GM23338 (cell line): Measurements from ENCODE around the gene ERBB4. TPM values are rescaled to one million over a fixed set of nuclear protein-coding genes. Genes with fewer than 3 reads are reported as not detected.

Experiments
- ATAC-seq: fragments of 200-7000 bp; cut with Tn5 transposase; 3 replicates; pipeline ENCODE4 v1.9.1; 2020
- DNase-seq: peaks from one replicate; pipeline ENCODE4 v3.0.0-alpha.2; 2015; ENCODE audit warnings: low spot score
- H2AFZ ChIP-seq: fragments of 200-600 bp; sonication (generic); 2 replicates; pipeline ENCODE4 v1.8.0; 2016; ENCODE audit warnings: antibody characterized with exemption, mild to moderate bottlenecking, moderate library complexity
- H3F3A ChIP-seq: fragments of 200-600 bp; sonication (generic); replicated peaks from 2 replicates; pipeline ENCODE4 v1.8.0; 2017; ENCODE audit warnings: antibody characterized with exemption, mixed run types, low read depth
- H3K27ac ChIP-seq: fragments of 200-600 bp; sonication (generic); 2 replicates; pipeline ENCODE4 v1.6.1; 2016; ENCODE audit warnings: low read depth
- H3K27me3 ChIP-seq: fragments of 200-600 bp; sonication (generic); 2 replicates; pipeline ENCODE4 v1.8.0; 2016; ENCODE audit warnings: mild to moderate bottlenecking, mixed run types, moderate library complexity; ENCODE audit not compliant: insufficient read depth
- H3K36me3 ChIP-seq: fragments of 200-600 bp; sonication (generic); 2 replicates; pipeline ENCODE4 v1.8.0; 2016; ENCODE audit warnings: mild to moderate bottlenecking; ENCODE audit not compliant: insufficient read depth
- H3K4me1 ChIP-seq: fragments of 200-600 bp; sonication (generic); 2 replicates; pipeline ENCODE4 v1.8.0; 2016; ENCODE audit warnings: mild to moderate bottlenecking, moderate library complexity; ENCODE audit not compliant: insufficient read depth
- H3K4me2 ChIP-seq: fragments of 200-600 bp; sonication (generic); 2 replicates; pipeline ENCODE4 v1.7.1; 2017; ENCODE audit warnings: mixed run types
- H3K4me3 ChIP-seq: fragments of 200-600 bp; sonication (generic); 2 replicates; pipeline ENCODE4 v1.6.1; 2016; ENCODE audit warnings: mixed run types
- H3K79me2 ChIP-seq: fragments of 200-600 bp; sonication (generic); replicated peaks from 2 replicates; pipeline ENCODE4 v1.8.0; 2017; ENCODE audit warnings: mild to moderate bottlenecking; ENCODE audit not compliant: insufficient read depth
- H3K9me2 ChIP-seq: fragments of 200-600 bp; sonication (generic); 2 replicates; pipeline ENCODE4 v1.8.0; 2017; ENCODE audit not compliant: insufficient read depth
- H4K20me1 ChIP-seq: fragments of 200-600 bp; sonication (generic); replicated peaks from 2 replicates; pipeline ENCODE4 v1.8.0; 2017; ENCODE audit warnings: mild to moderate bottlenecking; ENCODE audit not compliant: insufficient read depth
- H3K27ac Mint-ChIP-seq: 2 replicates; pipeline ENCODE4 v1.8.0; 2020; ENCODE audit warnings: inconsistent platforms, mild to moderate bottlenecking, moderate library complexity, mixed read lengths
- H3K27me3 Mint-ChIP-seq: 3 replicates; pipeline ENCODE4 v1.8.0; 2022; ENCODE audit warnings: low read depth, mild to moderate bottlenecking, moderate library complexity, mixed read lengths, inconsistent platforms; ENCODE audit not compliant: insufficient read depth, poor library complexity
- H3K36me3 Mint-ChIP-seq: 3 replicates; pipeline ENCODE4 v1.8.0; 2021; ENCODE audit warnings: low read depth, mild to moderate bottlenecking, inconsistent platforms, moderate library complexity, mixed read lengths
- H3K4me1 Mint-ChIP-seq: 3 replicates; pipeline ENCODE4 v1.8.0; 2020; ENCODE audit warnings: mild to moderate bottlenecking, inconsistent platforms, mixed read lengths
- H3K4me3 Mint-ChIP-seq: 3 replicates; pipeline ENCODE4 v1.8.0; 2021; ENCODE audit warnings: moderate library complexity, mild to moderate bottlenecking, inconsistent platforms, mixed read lengths
- H3K9me3 Mint-ChIP-seq: 3 replicates; pipeline ENCODE4 v1.8.0; 2020; ENCODE audit warnings: moderate library complexity, mild to moderate bottlenecking, inconsistent platforms, mixed read lengths
- CREB1 ChIP-seq: fragments of 250-450 bp; sonication (Bioruptor Pico); IDR thresholded peaks from 2 replicates; pipeline ENCODE4 v1.5.0; 2020; ENCODE audit warnings: low read depth, mild to moderate bottlenecking, moderate library complexity
- EZH2 ChIP-seq: fragments of 200-600 bp; sonication (generic); IDR thresholded peaks from one replicate; pipeline ENCODE4 v1.8.0; 2017; ENCODE audit warnings: antibody characterized with exemption, mild to moderate bottlenecking, low read depth; ENCODE audit not compliant: unreplicated experiment
- EZH2phosphoT487 ChIP-seq: fragments of 200-600 bp; sonication (generic); IDR thresholded peaks from one replicate; pipeline ENCODE4 v1.8.1; 2018; ENCODE audit warnings: antibody characterized with exemption; ENCODE audit not compliant: unreplicated experiment
- JUNB ChIP-seq: IDR thresholded peaks from one replicate; pipeline ENCODE4 v1.6.1; 2016; ENCODE audit warnings: antibody characterized with exemption; ENCODE audit not compliant: unreplicated experiment
- NANOG ChIP-seq: IDR thresholded peaks from 2 replicates; pipeline ENCODE4 v1.6.1; 2016; ENCODE audit warnings: antibody characterized with exemption, borderline replicate concordance
- POLR2AphosphoS5 ChIP-seq: IDR thresholded peaks from 2 replicates; pipeline ENCODE4 v1.6.1; 2016; ENCODE audit warnings: antibody characterized with exemption, low read depth
- REST ChIP-seq: IDR thresholded peaks from one replicate; pipeline ENCODE4 v1.6.1; 2018; ENCODE audit warnings: antibody characterized with exemption; ENCODE audit not compliant: unreplicated experiment
- STAT1 ChIP-seq: IDR thresholded peaks from one replicate; pipeline ENCODE4 v1.6.1; 2016; ENCODE audit warnings: antibody characterized with exemption; ENCODE audit not compliant: unreplicated experiment
- ZNF114 ChIP-seq: fragments of 250-450 bp; sonication (Bioruptor Pico); IDR thresholded peaks from 2 replicates; pipeline ENCODE4 v1.5.0; 2020; ENCODE audit warnings: mild to moderate bottlenecking, moderate library complexity
- ZNF331 ChIP-seq: fragments of 250-450 bp; sonication (Bioruptor Pico); IDR thresholded peaks from 2 replicates; pipeline ENCODE4 v1.5.0; 2020; ENCODE audit warnings: low read depth, mild to moderate bottlenecking, moderate library complexity
- polyA plus RNA-seq: library from polyadenylated mRNA; unstranded; fragments of >200 nt; fragmentation: Nextera tagmentation; extraction: Ambion mirVana; gene quantifications from 2 replicates; pipeline ENCODE4 v1.2.1, GENCODE V29; 2016
- total RNA-seq: library from RNA; depleted of rRNA; stranded (reverse); fragments of >200 nt; shearing (Covaris generic); gene quantifications from 2 replicates; pipeline ENCODE4 v1.2.3, GENCODE V29; 2014
- TF ChIP-seq, protein P1 (sequence below), 2 experiments: fragments of 200-600 bp in 1 of 2; sonication (generic) in 1 of 2; conservative IDR thresholded peaks; 2 replicates each; pipeline versions ENCODE4 v1.5.1 to v1.6.1; 2016 to 2017; ENCODE audit warnings: antibody characterized with exemption in 2 of 2, low read depth in 2 of 2, mild to moderate bottlenecking in 2 of 2, moderate library complexity in 1 of 2
- TF ChIP-seq, protein P2 (sequence below): IDR thresholded peaks from 2 replicates; pipeline ENCODE4 v1.6.1; 2016; ENCODE audit warnings: antibody characterized with exemption

ERBB4 gene
- total and polyA plus RNA-seq, 2 experiments from 2014 or later: 0.73 to 1.1 TPM

- TF ChIP-seq, protein P1, sequence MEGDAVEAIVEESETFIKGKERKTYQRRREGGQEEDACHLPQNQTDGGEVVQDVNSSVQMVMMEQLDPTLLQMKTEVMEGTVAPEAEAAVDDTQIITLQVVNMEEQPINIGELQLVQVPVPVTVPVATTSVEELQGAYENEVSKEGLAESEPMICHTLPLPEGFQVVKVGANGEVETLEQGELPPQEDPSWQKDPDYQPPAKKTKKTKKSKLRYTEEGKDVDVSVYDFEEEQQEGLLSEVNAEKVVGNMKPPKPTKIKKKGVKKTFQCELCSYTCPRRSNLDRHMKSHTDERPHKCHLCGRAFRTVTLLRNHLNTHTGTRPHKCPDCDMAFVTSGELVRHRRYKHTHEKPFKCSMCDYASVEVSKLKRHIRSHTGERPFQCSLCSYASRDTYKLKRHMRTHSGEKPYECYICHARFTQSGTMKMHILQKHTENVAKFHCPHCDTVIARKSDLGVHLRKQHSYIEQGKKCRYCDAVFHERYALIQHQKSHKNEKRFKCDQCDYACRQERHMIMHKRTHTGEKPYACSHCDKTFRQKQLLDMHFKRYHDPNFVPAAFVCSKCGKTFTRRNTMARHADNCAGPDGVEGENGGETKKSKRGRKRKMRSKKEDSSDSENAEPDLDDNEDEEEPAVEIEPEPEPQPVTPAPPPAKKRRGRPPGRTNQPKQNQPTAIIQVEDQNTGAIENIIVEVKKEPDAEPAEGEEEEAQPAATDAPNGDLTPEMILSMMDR (conservative IDR thresholded peaks at IDR 0.05; ENCODE audit: low read depth in 2 of 2): no peak
- TF ChIP-seq ZNF331 (no peak), POLR2AphosphoS5 (no peak), CREB1 (CRISPR knock-in tag) (no peak), JUNB (no peak), EZH2phosphoT487 (no peak), STAT1 (no peak), ZNF114 (CRISPR knock-in tag) (no peak), EZH2 (no peak), REST (no peak)
These were observed 782.3 kb downstream of the ERBB4 start (continued) for GRCh38 chr2:211756266-211756665.

DNA sequence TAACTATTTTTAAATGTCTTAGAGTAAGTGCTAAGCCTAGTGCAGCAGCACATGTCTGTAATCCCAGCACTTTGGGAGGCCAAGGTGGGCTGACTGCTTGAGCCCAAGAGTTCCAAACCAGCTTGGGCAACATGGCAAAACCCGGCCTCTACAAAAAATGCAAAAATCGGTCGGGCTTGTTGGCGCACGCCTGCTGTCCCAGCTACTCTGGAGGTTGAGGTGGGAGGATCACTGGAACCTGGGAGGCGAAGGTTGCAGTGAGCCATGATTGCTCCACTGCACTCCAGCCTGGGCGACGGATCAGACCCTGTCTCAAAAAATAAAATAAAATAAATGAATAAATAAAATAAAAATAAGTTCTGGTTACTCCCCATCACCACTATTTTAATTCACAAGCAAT, 783.4 kb downstream of the ERBB4 start:
- no peak for TF ChIP-seq POLR2AphosphoS5
- no peak for TF ChIP-seq EZH2phosphoT487
- TF ChIP-seq, protein P2, sequence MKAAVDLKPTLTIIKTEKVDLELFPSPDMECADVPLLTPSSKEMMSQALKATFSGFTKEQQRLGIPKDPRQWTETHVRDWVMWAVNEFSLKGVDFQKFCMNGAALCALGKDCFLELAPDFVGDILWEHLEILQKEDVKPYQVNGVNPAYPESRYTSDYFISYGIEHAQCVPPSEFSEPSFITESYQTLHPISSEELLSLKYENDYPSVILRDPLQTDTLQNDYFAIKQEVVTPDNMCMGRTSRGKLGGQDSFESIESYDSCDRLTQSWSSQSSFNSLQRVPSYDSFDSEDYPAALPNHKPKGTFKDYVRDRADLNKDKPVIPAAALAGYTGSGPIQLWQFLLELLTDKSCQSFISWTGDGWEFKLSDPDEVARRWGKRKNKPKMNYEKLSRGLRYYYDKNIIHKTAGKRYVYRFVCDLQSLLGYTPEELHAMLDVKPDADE: no peak
- no peak for TF ChIP-seq ZNF331
- TF ChIP-seq NANOG: no peak
- no peak for TF ChIP-seq CREB1 (CRISPR knock-in tag)
- Histone ChIP-seq H3K4me1 (no peaks in the 10 kb centered on the region), H3K79me2 (no peaks in the 10 kb centered on the region), H4K20me1 (no peaks in the 10 kb centered on the region), H3K36me3 (no peaks in the 10 kb centered on the region), H2AFZ (no peak overlapping the region), H3K4me2 (no peak overlapping the region), H3K27ac (no peak overlapping the region), H3K27me3 (no peaks in the 10 kb centered on the region), H3F3A (no peaks in the 10 kb centered on the region), H3K9me2 (no peaks in the 10 kb centered on the region), H3K4me3 (no peak overlapping the region)
- no peaks in the 10 kb centered on the region for H3K9me3 Mint-ChIP-seq
- no peaks in the 10 kb centered on the region for H3K4me1 Mint-ChIP-seq
- no peaks in the 10 kb centered on the region for H3K27me3 Mint-ChIP-seq
- ATAC-seq (no peak), DNase-seq (no peak)
- H3K36me3 Mint-ChIP-seq: no peaks in the 10 kb centered on the region
- H3K4me3 Mint-ChIP-seq: no peak overlapping the region
- no peak overlapping the region for H3K27ac Mint-ChIP-seq
